KMS-11 (cell line): ENCODE data around the gene FIGLA.

Source experiments
- H2AFZ ChIP-seq: fragments of 200-600 bp; sonication (generic); 2 replicates; pipeline ENCODE4 v1.6.1; 2016; ENCODE audit warnings: antibody characterized with exemption, mixed run types, low read depth
- H3K27ac ChIP-seq: fragments of 200-600 bp; sonication (generic); 2 replicates; pipeline ENCODE4 v1.6.1; 2016; ENCODE audit warnings: mild to moderate bottlenecking, mixed run types
- H3K27me3 ChIP-seq: fragments of 200-600 bp; sonication (generic); 2 replicates; pipeline ENCODE4 v1.6.1; 2017; ENCODE audit warnings: mild to moderate bottlenecking, low read depth, mixed run types, moderate library complexity; ENCODE audit not compliant: insufficient read depth
- H3K36me3 ChIP-seq: fragments of 200-600 bp; sonication (generic); 2 replicates; pipeline ENCODE4 v1.6.1; 2017; ENCODE audit warnings: mild to moderate bottlenecking, mixed run types; ENCODE audit not compliant: insufficient read depth
- H3K4me1 ChIP-seq: fragments of 200-600 bp; sonication (generic); 2 replicates; pipeline ENCODE4 v1.6.1; 2016; ENCODE audit warnings: mild to moderate bottlenecking, low read depth, mixed run types; ENCODE audit not compliant: poor library complexity, severe bottlenecking
- H3K4me2 ChIP-seq: fragments of 200-600 bp; sonication (generic); 2 replicates; pipeline ENCODE4 v1.7.0; 2016; ENCODE audit warnings: mild to moderate bottlenecking, mixed run types
- H3K4me3 ChIP-seq: fragments of 200-600 bp; sonication (generic); IDR thresholded peaks from 2 replicates; pipeline ENCODE4 v1.6.1; 2017; ENCODE audit warnings: low read depth, low read length, mixed read lengths; ENCODE audit not compliant: insufficient read depth
- H3K79me2 ChIP-seq: fragments of 200-600 bp; sonication (generic); 2 replicates; pipeline ENCODE4 v1.6.1; 2016; ENCODE audit warnings: low read depth, mixed run types; ENCODE audit not compliant: insufficient read depth
- H3K9ac ChIP-seq: fragments of 200-600 bp; sonication (generic); 2 replicates; pipeline ENCODE4 v1.6.1; 2016; ENCODE audit warnings: mild to moderate bottlenecking, mixed run types
- H4K20me1 ChIP-seq: fragments of 200-600 bp; sonication (generic); 2 replicates; pipeline ENCODE4 v1.6.1; 2016; ENCODE audit warnings: mild to moderate bottlenecking, mixed run types; ENCODE audit not compliant: insufficient read depth
- TF ChIP-seq, protein P1 (sequence below): fragments of 200-600 bp; sonication (generic); conservative IDR thresholded peaks from 2 replicates; pipeline ENCODE4 v1.6.1; 2017; ENCODE audit warnings: low read depth, mild to moderate bottlenecking, antibody characterized with exemption, low read length, moderate library complexity, mixed read lengths

FIGLA gene

GRCh38 chr2:70766357-70767078 lies 23.9 kb downstream of the FIGLA start:
- peak overlapping the region; percentile 93 for H3K4me2 ChIP-seq
- peaks cover 46% of the 10 kb centered on the region for H3K4me1 ChIP-seq
- H3K36me3 ChIP-seq, result no peaks in the 10 kb centered on the region
- peak overlapping the region; percentile 91; the same call in 1 of the 2 replicates for H2AFZ ChIP-seq
- H4K20me1 ChIP-seq, result no peaks in the 10 kb centered on the region
- peak overlapping the region; percentile 93 for H3K9ac ChIP-seq
- peak overlapping the region; percentile 83; the same call in 1 of the 2 replicates for H3K27ac ChIP-seq
- H3K4me3 ChIP-seq, result peak overlapping the region; percentile 80
- TF ChIP-seq, protein P1, sequence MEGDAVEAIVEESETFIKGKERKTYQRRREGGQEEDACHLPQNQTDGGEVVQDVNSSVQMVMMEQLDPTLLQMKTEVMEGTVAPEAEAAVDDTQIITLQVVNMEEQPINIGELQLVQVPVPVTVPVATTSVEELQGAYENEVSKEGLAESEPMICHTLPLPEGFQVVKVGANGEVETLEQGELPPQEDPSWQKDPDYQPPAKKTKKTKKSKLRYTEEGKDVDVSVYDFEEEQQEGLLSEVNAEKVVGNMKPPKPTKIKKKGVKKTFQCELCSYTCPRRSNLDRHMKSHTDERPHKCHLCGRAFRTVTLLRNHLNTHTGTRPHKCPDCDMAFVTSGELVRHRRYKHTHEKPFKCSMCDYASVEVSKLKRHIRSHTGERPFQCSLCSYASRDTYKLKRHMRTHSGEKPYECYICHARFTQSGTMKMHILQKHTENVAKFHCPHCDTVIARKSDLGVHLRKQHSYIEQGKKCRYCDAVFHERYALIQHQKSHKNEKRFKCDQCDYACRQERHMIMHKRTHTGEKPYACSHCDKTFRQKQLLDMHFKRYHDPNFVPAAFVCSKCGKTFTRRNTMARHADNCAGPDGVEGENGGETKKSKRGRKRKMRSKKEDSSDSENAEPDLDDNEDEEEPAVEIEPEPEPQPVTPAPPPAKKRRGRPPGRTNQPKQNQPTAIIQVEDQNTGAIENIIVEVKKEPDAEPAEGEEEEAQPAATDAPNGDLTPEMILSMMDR, result no peak
- peaks cover 47% of the 10 kb centered on the region; the same call in 1 of the 2 replicates for H3K79me2 ChIP-seq
- H3K27me3 ChIP-seq, result no peaks in the 10 kb centered on the region

DNA sequence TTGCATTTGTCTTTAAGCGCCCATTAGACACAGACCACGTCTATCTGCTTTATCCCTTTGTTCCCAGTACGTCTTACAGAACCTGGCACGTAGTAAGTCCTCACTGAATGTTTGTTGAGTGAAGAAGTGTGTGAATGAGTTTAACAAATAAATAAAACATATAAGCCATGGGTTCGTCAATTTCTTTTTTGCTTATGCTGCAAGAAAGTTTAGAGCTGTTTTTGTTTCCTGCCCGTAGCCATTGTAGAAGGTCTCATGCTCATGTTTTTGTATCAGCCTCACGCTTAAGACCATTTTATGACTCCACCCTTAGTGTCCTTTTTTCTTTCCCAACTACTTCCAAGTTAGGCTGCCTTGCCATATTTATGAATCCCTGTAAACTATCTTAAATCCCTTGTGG lies 24.9 kb downstream of the FIGLA start:
- Histone ChIP-seq H3K4me2 (no peak overlapping the region; the same call in 1 of the 2 replicates), H3K79me2 (peaks cover 47% of the 10 kb centered on the region; the same call in 1 of the 2 replicates), H3K27me3 (no peaks in the 10 kb centered on the region)

GRCh38 chr2:70759446-70759845 lies 31.0 kb downstream of the FIGLA start:
- TF ChIP-seq, protein P1, result no peak
- H4K20me1 ChIP-seq, result no peaks in the 10 kb centered on the region
- no peaks in the 10 kb centered on the region for H3K36me3 ChIP-seq
- no peak overlapping the region for H3K27ac ChIP-seq
- H3K79me2 ChIP-seq, result peaks cover 36% of the 10 kb centered on the region; the same call in 1 of the 2 replicates
- no peaks in the 10 kb centered on the region for H3K27me3 ChIP-seq
- no peak overlapping the region for H3K4me2 ChIP-seq
- no peak overlapping the region for H3K9ac ChIP-seq
- no peak overlapping the region for H2AFZ ChIP-seq
- peaks cover 11% of the 10 kb centered on the region for H3K4me1 ChIP-seq
- no peak overlapping the region for H3K4me3 ChIP-seq

More for the DNA sequence above, 24.9 kb downstream of the FIGLA start:
- H3K9ac ChIP-seq, result no peak overlapping the region
- peaks cover 36% of the 10 kb centered on the region for H3K4me1 ChIP-seq
- no peak overlapping the region for H3K4me3 ChIP-seq
- TF ChIP-seq, protein P1, result no peak
- no peaks in the 10 kb centered on the region for H4K20me1 ChIP-seq
- H3K27ac ChIP-seq, result no peak overlapping the region
- no peaks in the 10 kb centered on the region for H3K36me3 ChIP-seq
- H2AFZ ChIP-seq, result no peak overlapping the region

- no peak overlapping the region for H3K4me3 ChIP-seq
- no peak overlapping the region for H3K9ac ChIP-seq
- peaks cover 21% of the 10 kb centered on the region; the same call in 1 of the 2 replicates for H3K79me2 ChIP-seq
- no peak overlapping the region for H3K27ac ChIP-seq
- no peaks in the 10 kb centered on the region for H3K36me3 ChIP-seq
- no peak overlapping the region for H3K4me2 ChIP-seq
- no peak overlapping the region for H2AFZ ChIP-seq
- H3K4me1 ChIP-seq, result peaks cover 11% of the 10 kb centered on the region
- TF ChIP-seq, protein P1, result no peak
- no peaks in the 10 kb centered on the region for H4K20me1 ChIP-seq
- H3K27me3 ChIP-seq, result no peaks in the 10 kb centered on the region
These were observed 32.5 kb downstream of the FIGLA start for GRCh38 chr2:70757966-70758365.
